IPS DF 6.9 (cell line): ENCODE measurements around the gene TMEM184A.

ENCODE experiments used
- DNase-seq: peaks from one replicate; pipeline ENCODE4 v3.0.0-alpha.2; 2013; ENCODE audit warnings: low read depth, low spot score
- H3K27ac ChIP-seq: one replicate; pipeline ENCODE4 v1.5.1; 2013; ENCODE audit warnings: low read length, control low read depth
- H3K27me3 ChIP-seq: 2 replicates; pipeline ENCODE4 v1.6.1; 2013; ENCODE audit warnings: mild to moderate bottlenecking, low read length; ENCODE audit not compliant: control insufficient read depth, insufficient read depth
- H3K36me3 ChIP-seq: 2 replicates; pipeline ENCODE4 v1.6.1; 2013; ENCODE audit warnings: low read length; ENCODE audit not compliant: control insufficient read depth, insufficient read depth
- H3K4me1 ChIP-seq: 2 replicates; pipeline ENCODE4 v1.6.1; 2013; ENCODE audit warnings: low read length; ENCODE audit not compliant: control insufficient read depth, insufficient read depth
- H3K4me3 ChIP-seq: 2 replicates; pipeline ENCODE4 v1.5.1; 2013; ENCODE audit warnings: mild to moderate bottlenecking, low read length
- H3K9me3 ChIP-seq: 2 replicates; pipeline ENCODE4 v1.6.1; 2013; ENCODE audit warnings: low read length, inconsistent platforms; ENCODE audit not compliant: control insufficient read depth, insufficient read depth
- WGBS: extraction: QIAGEN DNeasy Blood & Tissue Kit; methylation state at CpG from one replicate; pipeline ENCODE4 v1.1.7; 2013; ENCODE audit warnings: mixed read lengths, missing lambda C conversion rate; ENCODE audit not compliant: insufficient read length, insufficient coverage; 5-methylcytosine and 5-hydroxymethylcytosine counted together

Gene TMEM184A

GRCh38 chr7:1537535-1538412, 18.2 kb downstream of the TMEM184A start:
- Histone ChIP-seq H3K27ac (no peak overlapping the region), H3K9me3 (no peaks in the 10 kb centered on the region), H3K27me3 (no peaks in the 10 kb centered on the region), H3K4me1 (peaks cover 16% of the 10 kb centered on the region), H3K4me3 (no peak overlapping the region), H3K36me3 (peaks cover 12% of the 10 kb centered on the region)
- no CpG with 5 or more reads among the region's 56 CpGs for WGBS
- DNase-seq = no peak

GRCh38 chr7:1536743-1537534, 19.1 kb downstream of the TMEM184A start:
- DNase-seq = no peak
- WGBS = no CpG with 5 or more reads among the region's 52 CpGs
- Histone ChIP-seq H3K27ac (no peak overlapping the region), H3K36me3 (peaks cover 12% of the 10 kb centered on the region), H3K27me3 (no peaks in the 10 kb centered on the region), H3K9me3 (no peaks in the 10 kb centered on the region), H3K4me1 (peaks cover 16% of the 10 kb centered on the region), H3K4me3 (no peak overlapping the region)

GRCh38 chr7:1536455-1536742, 19.6 kb downstream of the TMEM184A start:
- no peaks in the 10 kb centered on the region for H3K9me3 ChIP-seq
- H3K4me3 ChIP-seq = no peak overlapping the region
- no peak overlapping the region for H3K27ac ChIP-seq
- no CpG with 5 or more reads among the region's 7 CpGs for WGBS
- no peak for DNase-seq
- H3K4me1 ChIP-seq = peaks cover 21% of the 10 kb centered on the region
- peaks cover 12% of the 10 kb centered on the region for H3K36me3 ChIP-seq
- no peaks in the 10 kb centered on the region for H3K27me3 ChIP-seq

- Histone ChIP-seq H3K4me1 (peaks cover 23% of the 10 kb centered on the region), H3K27me3 (no peaks in the 10 kb centered on the region), H3K4me3 (no peak overlapping the region), H3K36me3 (peaks cover 10% of the 10 kb centered on the region), H3K9me3 (no peaks in the 10 kb centered on the region), H3K27ac (no peak overlapping the region)
- no peak for DNase-seq
- no CpG with 5 or more reads among the region's 42 CpGs for WGBS
Measured at GRCh38 chr7:1535701-1536454, 20.1 kb downstream of the TMEM184A start.

- H3K9me3 ChIP-seq = no peaks in the 10 kb centered on the region
- peaks cover 23% of the 10 kb centered on the region for H3K4me1 ChIP-seq
- no peak overlapping the region for H3K27ac ChIP-seq
- WGBS = no CpG with 5 or more reads among the region's 6 CpGs
- H3K4me3 ChIP-seq = no peak overlapping the region
- no peaks in the 10 kb centered on the region for H3K27me3 ChIP-seq
- DNase-seq = no peak
- H3K36me3 ChIP-seq = peaks cover 6% of the 10 kb centered on the region
Measured at GRCh38 chr7:1535100-1535458, 20.9 kb downstream of the TMEM184A start.

- Histone ChIP-seq H3K27ac (no peak overlapping the region), H3K4me3 (no peak overlapping the region), H3K4me1 (peaks cover 23% of the 10 kb centered on the region), H3K27me3 (no peaks in the 10 kb centered on the region), H3K9me3 (no peaks in the 10 kb centered on the region), H3K36me3 (peaks cover 4% of the 10 kb centered on the region)
- no peak for DNase-seq
- no CpG with 5 or more reads among the region's 30 CpGs for WGBS
Measured at GRCh38 chr7:1534330-1535099, 21.5 kb downstream of the TMEM184A start.

GRCh38 chr7:1533547-1534329, 22.3 kb downstream of the TMEM184A start:
- Histone ChIP-seq H3K27ac (no peak overlapping the region), H3K4me3 (no peak overlapping the region), H3K36me3 (no peaks in the 10 kb centered on the region), H3K27me3 (no peaks in the 10 kb centered on the region), H3K4me1 (peaks cover 23% of the 10 kb centered on the region), H3K9me3 (no peaks in the 10 kb centered on the region)
- no CpG with 5 or more reads among the region's 24 CpGs for WGBS
- DNase-seq = no peak

GRCh38 chr7:1533255-1533546, 22.8 kb downstream of the TMEM184A start:
- H3K27ac ChIP-seq = no peak overlapping the region
- H3K9me3 ChIP-seq = no peaks in the 10 kb centered on the region
- H3K4me3 ChIP-seq = no peak overlapping the region
- DNase-seq = no peak
- H3K4me1 ChIP-seq = peaks cover 23% of the 10 kb centered on the region
- no peaks in the 10 kb centered on the region for H3K27me3 ChIP-seq
- H3K36me3 ChIP-seq = no peaks in the 10 kb centered on the region
- no CpG with 5 or more reads among the region's 9 CpGs for WGBS

- no peak for DNase-seq
- Histone ChIP-seq H3K27me3 (no peaks in the 10 kb centered on the region), H3K9me3 (no peaks in the 10 kb centered on the region), H3K36me3 (no peaks in the 10 kb centered on the region), H3K27ac (no peak overlapping the region), H3K4me3 (no peak overlapping the region), H3K4me1 (peaks cover 21% of the 10 kb centered on the region)
- WGBS = no CpG with 5 or more reads among the region's 36 CpGs
Measured at GRCh38 chr7:1532456-1533254, 23.4 kb downstream of the TMEM184A start.
